ENCODE measurements around the gene STRIP2. TPM values are rescaled to one million over a fixed set of nuclear protein-coding genes. Genes with fewer than 3 reads are reported as not detected.
"Not testable (repeated sequence)": the region's sequence is repeated elsewhere in the genome, so short reads cannot be mapped to it uniquely, and the experiment has no call there.

STRIP2 gene
- total and polyA plus RNA-seq, 11 donors: 7.6 to 43.7 (median 18.2) TPM

- intact Hi-C loops (cut with DNase I): no loop called here
- Histone ChIP-seq H3K9me3 (no peaks in the 10 kb centered on the region), H3K27me3 (peaks cover 0 to 13% (median 0%) of the 10 kb centered on the region in 9 donors), H3K36me3 (no peaks in the 10 kb centered on the region), H3K27ac (peak overlapping the region in 1 of 12 donors; percentile 39), H3K4me1 (peaks cover 0 to 25% (median 7%) of the 10 kb centered on the region in 12 donors), H3K4me3 (no peak overlapping the region)
- no peak for TF ChIP-seq POLR2A (IDR thresholded peaks at IDR 0.05)
- TF ChIP-seq CTCF (IDR thresholded peaks at IDR 0.05): no peak
- DNase-seq (no peak), ATAC-seq (no peak)
- WGBS, 4 donors: 87 to 97% (median 94%) methylated on average over 3 of the region's 3 CpGs
Observed at GRCh38 chr7:129439963-129440625, 5.9 kb downstream of the STRIP2 start.

GRCh38 chr7:129443612-129444011, 9.4 kb downstream of the STRIP2 start:
- no peak overlapping the region for H3K4me3 ChIP-seq
- ATAC-seq: peak; percentile 96 to 97 (median 97)
- DNase-seq: peak in 4 of 5 donors; percentile 41 to 73 (median 60)
- H3K4me1 ChIP-seq: peaks cover 0 to 19% (median 5%) of the 10 kb centered on the region in 12 donors
- TF ChIP-seq POLR2A (IDR thresholded peaks at IDR 0.05) (no peak), CTCF (IDR thresholded peaks at IDR 0.05) (no peak)
- peaks cover 0 to 4% (median 0%) of the 10 kb centered on the region in 9 donors for H3K36me3 ChIP-seq
- peak overlapping the region in 10 of 12 donors; percentile 11 to 71 (median 49) for H3K27ac ChIP-seq
- 11 to 23% (median 16%) methylated on average over 2 of the region's 2 CpGs for WGBS, 4 donors
- H3K27me3 ChIP-seq: no peaks in the 10 kb centered on the region
- H3K9me3 ChIP-seq: peaks cover 0 to 7% (median 1%) of the 10 kb centered on the region in 12 donors
- intact Hi-C loops (cut with DNase I): no loop called here

GRCh38 chr7:129444776-129445175, 10.5 kb downstream of the STRIP2 start:
- WGBS, 4 donors: 95 to 96% (median 95%) methylated on average over 5 of the region's 5 CpGs
- intact Hi-C loops (cut with DNase I); ATAC-seq: not testable (repeated sequence)

GRCh38 chr7:129446925-129447324, 12.7 kb downstream of the STRIP2 start:
- ATAC-seq; H3K4me3 ChIP-seq; H3K27me3 ChIP-seq; intact Hi-C loops (cut with DNase I); H3K27ac ChIP-seq: not testable (repeated sequence)
- WGBS, 4 donors: 32 to 45% (median 35%) methylated on average over 1 to 2 of the region's 2 CpGs; no CpG with 5 or more reads in 1 of the 4 donors
- peak in 1 of 5 donors; percentile 33 for DNase-seq
- Histone ChIP-seq H3K4me1 (peaks cover 0 to 13% (median 4%) of the 10 kb centered on the region in 12 donors), H3K9me3 (peaks cover 0 to 19% (median 4%) of the 10 kb centered on the region in 12 donors), H3K36me3 (peaks cover 0 to 12% (median 0%) of the 10 kb centered on the region in 9 donors)

More at GRCh38 chr7:129444776-129445175, 10.5 kb downstream of the STRIP2 start:
- not testable (repeated sequence) for DNase-seq, H3K27me3 ChIP-seq, H3K27ac ChIP-seq, H3K4me3 ChIP-seq
- peaks cover 0 to 12% (median 0%) of the 10 kb centered on the region in 9 donors for H3K36me3 ChIP-seq
- H3K4me1 ChIP-seq: peaks cover 0 to 13% (median 4%) of the 10 kb centered on the region in 12 donors
- H3K9me3 ChIP-seq: peaks cover 0 to 17% (median 4%) of the 10 kb centered on the region in 12 donors

- H3K4me3 ChIP-seq; ATAC-seq; intact Hi-C loops (cut with DNase I); DNase-seq; H3K27ac ChIP-seq; H3K27me3 ChIP-seq: not testable (repeated sequence)
- Histone ChIP-seq H3K36me3 (peaks cover 0 to 12% (median 0%) of the 10 kb centered on the region in 9 donors), H3K9me3 (peaks cover 0 to 19% (median 4%) of the 10 kb centered on the region in 12 donors), H3K4me1 (peaks cover 0 to 13% (median 4%) of the 10 kb centered on the region in 12 donors)
- 96 to 99% (median 97%) methylated on average over 6 of the region's 6 CpGs for whole genome bisulfite sequencing, 4 donors
Observed at GRCh38 chr7:129447445-129447844, 13.2 kb downstream of the STRIP2 start.

- DNase-seq; H3K27me3 ChIP-seq; ATAC-seq; H3K27ac ChIP-seq; intact Hi-C loops (cut with DNase I); H3K4me3 ChIP-seq: not testable (repeated sequence)
- Histone ChIP-seq H3K9me3 (peaks cover 0 to 19% (median 4%) of the 10 kb centered on the region in 12 donors), H3K4me1 (peaks cover 0 to 12% (median 4%) of the 10 kb centered on the region in 12 donors), H3K36me3 (peaks cover 0 to 12% (median 0%) of the 10 kb centered on the region in 9 donors)
- 87 to 93% (median 89%) methylated on average over 2 of the region's 2 CpGs for WGBS, 4 donors
Observed at GRCh38 chr7:129448608-129449007, 14.4 kb downstream of the STRIP2 start.
